Tibial nerve (tissue), 4 donors: Measurements from ENCODE around the gene THEM5.

Experiments used
- CTCF ChIP-seq, 5 experiments: fragments of 200-600 bp in 3 of 5; fragments of 450-650 bp in 2 of 5; sonication (generic) in 3 of 5; IDR thresholded peaks; one replicate each; pipeline ENCODE4 v1.5.1; 2016 to 2019; ENCODE audit warnings: antibody characterized with exemption in 5 of 5, mild to moderate bottlenecking in 3 of 5, moderate library complexity in 2 of 5
- EP300 ChIP-seq, 2 donors: sonication (generic); formaldehyde crosslinking; IDR thresholded peaks; one replicate each; pipeline ENCODE4 v1.6.1; 2017; ENCODE audit warnings: antibody characterized with exemption in 2 of 2, mild to moderate bottlenecking in 1 of 2
- POLR2A ChIP-seq, 2 donors: fragments of 450-650 bp; IDR thresholded peaks; one replicate each; pipeline ENCODE4 v1.6.1; 2017; ENCODE audit warnings: antibody characterized with exemption in 2 of 2, mild to moderate bottlenecking in 2 of 2, moderate library complexity in 2 of 2

- TF ChIP-seq CTCF (IDR thresholded peaks at IDR 0.05) (no peak), POLR2A (IDR thresholded peaks at IDR 0.05) (no peak), EP300 (IDR thresholded peaks at IDR 0.05) (no peak)
These were observed 39.1 kb downstream of the THEM5 start for GRCh38 chr1:151814426-151814825.
